Activated naive CD8-positive, alpha-beta T cell treated with anti-CD3 and anti-CD28 coated beads, Interleukin-2, amount 50 U/mL, for 16 hours (primary cell): Measurements from ENCODE around the gene WDR90.

Source experiments
- DNase-seq: peaks from one replicate; pipeline ENCODE4 v3.0.0-alpha.2; 2020; ENCODE audit warnings: low read depth, low spot score

WDR90 gene

GRCh38 chr16:638836-639235, 10.3 kb upstream of the WDR90 start:
- no peak for DNase-seq

- DNase-seq = no peak
Observed at GRCh38 chr16:640614-641013, 8.6 kb upstream of the WDR90 start.

- peak; percentile 39 for DNase-seq
Observed at GRCh38 chr16:641326-642188, 7.6 kb upstream of the WDR90 start, which contains the start of gene MCRIP2. Gene MCRIP2, plus strand, starts transcription at chr16:641828. Its CDS starts 164 bp downstream, at chr16:641992.

DNA sequence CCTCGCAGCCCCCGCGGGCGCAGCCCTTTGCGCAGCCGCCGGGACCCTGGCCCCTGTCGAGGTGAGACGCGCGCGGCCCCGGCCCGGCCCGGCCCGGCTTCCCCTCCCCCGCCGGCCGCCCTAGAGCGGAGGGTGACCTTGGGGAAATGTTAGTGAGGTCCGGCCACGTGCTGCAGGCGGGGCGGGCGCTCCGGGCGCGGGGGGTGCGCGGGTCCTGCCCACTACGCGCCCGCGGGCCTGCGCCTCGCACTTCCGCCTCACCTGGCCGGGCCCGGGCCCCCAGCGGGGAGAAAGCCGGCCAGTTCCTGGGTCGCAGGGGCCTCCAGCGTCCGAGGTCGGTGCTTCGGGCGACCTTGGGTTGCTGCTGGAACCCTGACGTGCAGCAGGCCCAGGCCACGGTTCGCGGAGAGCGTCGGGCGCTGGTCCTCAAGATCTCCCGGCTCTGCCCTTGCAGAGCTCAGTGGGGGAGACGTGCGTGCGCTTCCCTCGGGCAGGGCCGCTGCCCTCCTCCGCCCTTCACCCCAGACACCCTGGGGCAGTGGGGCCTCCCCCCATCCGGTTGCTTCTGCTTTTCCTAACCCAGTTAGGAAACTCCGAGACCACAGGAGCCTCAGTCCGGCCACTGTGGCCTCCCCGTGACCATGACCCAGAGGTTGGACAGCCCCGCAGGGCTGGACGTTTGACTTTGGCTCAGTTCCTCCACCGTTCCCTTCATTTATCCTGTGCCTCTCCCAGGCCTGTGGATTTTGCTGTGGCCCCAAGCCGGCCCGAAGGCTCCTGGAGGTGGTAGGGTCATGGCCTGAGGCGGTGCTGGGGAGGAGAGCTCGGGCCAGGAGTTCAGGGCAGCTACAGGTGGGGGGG, 6.7 kb upstream of the WDR90 start:
- DNase-seq = no peak

GRCh38 chr16:643050-643368, 6.2 kb upstream of the WDR90 start:
- DNase-seq = no peak

DNA sequence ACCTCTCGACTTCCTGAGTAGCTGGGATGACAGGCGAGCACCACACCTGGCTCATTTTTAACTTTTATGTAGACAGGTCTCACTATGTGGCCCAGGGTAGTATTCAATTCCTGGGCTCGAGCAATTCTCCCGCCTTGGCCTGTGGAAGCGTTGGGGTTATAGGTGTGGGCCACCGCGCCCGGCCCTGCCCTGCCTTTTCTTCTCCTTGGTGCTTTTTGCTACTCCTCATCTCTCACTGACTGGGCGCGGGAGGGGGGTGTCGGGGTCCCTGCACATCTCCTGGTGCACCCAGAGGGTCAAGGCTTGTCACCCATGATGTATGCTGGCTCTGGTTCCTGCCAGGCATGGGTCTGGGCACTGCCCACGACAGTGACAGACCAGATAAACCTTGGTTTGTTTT, 4.6 kb upstream of the WDR90 start:
- no peak for DNase-seq

DNA sequence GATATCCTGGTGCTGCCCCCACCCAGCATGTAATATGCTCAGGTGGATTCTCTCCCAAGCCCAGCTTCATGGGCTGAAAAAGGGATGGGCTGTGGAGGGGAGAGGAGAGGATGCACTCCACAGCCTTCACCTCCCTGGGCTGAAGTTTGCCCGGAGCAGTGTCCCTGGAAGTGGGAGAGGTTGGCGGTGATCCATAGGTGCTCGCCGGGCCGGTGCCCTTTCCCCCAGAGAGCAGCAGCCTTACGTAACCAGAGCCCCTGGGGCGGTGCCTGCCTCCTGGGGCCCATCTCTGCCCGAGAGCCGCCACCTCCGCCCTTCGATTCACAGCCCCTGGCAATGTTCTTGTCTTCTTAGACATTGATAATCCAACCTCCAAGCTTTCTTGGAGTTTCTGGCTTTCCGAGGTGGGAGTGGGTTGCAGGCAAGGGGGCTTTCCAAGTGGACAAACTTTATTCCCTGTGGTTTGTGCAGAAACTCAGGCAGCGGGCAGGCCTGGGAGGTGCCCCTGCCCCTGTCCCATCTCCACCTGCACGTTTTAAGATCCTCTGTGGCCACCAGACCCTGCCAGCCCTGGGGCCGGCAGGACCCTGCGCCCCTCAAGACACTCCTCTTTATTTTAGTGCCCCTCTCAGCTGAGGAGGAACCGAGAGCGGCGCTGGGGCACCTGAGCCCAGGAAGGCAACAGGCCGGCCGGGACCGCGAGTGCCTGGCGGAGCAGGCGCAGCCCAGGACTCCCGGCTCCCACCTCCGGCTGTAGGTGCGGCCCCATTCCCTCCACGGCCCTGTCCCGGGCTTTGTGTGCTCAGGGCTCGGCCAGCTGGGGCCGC, 3.1 kb upstream of the WDR90 start:
- no peak for DNase-seq

GRCh38 chr16:646679-647172, 2.4 kb upstream of the WDR90 start:
- DNase-seq = no peak

- no peak for DNase-seq
Observed at GRCh38 chr16:647173-647902, 1.8 kb upstream of the WDR90 start.

DNA sequence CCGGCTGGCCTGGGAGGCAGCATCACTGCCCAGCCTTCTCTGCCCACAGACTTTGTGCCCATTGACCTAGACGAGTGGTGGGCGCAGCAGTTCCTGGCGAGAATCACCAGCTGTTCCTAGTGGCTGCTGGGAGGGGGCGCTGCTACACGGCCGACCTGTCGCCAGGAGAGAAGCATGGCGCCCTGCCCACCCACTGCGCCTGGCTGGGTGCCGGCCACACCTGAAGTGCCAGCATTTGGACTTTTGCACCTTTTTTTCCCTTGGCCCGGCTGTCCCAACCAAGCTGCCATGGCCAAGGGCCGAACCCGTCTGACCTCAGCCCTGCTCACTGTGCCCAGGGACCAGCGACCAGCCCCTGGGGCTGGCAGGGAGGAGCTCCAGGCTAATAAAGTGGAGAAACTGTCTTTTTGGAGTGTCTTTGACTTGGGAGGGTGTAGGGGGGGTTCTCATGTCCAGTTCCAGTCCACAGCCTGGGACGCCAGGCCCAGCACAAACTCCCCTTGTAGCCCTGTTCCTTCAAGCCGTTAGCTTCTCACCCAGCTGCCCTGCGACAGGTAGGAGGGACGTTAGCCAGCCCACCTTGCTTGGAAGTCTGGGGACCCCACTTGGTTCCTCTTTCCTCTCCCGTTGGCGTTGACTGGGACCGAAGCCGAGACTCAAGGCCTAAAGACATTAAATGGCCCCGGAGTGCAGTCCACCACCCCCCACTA, 939 bp upstream of the WDR90 start:
- DNase-seq = no peak

GRCh38 chr16:649631-650030, 466 bp downstream of the WDR90 start:
- DNase-seq = no peak

DNA sequence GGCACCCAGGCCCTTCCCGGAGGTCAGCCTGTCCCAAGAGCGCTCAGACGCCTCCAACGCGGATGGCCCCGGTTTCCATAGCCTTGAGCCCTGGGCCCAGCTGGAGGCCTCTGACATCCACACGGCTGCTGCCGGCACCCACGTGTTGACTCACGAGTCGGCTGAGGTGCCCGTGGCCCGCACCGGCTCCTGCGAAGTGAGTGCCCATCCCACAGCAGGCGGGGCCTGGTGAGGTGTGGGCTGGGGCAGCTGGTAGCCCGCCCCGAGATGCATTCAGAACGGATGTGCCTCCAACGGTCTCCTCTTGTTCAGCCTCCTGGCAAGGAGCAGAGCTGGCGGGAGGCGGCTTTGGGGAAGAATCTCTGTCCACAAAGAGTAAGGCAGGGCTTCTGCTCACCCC, 2.7 kb downstream of the WDR90 start:
- no peak for DNase-seq

DNA sequence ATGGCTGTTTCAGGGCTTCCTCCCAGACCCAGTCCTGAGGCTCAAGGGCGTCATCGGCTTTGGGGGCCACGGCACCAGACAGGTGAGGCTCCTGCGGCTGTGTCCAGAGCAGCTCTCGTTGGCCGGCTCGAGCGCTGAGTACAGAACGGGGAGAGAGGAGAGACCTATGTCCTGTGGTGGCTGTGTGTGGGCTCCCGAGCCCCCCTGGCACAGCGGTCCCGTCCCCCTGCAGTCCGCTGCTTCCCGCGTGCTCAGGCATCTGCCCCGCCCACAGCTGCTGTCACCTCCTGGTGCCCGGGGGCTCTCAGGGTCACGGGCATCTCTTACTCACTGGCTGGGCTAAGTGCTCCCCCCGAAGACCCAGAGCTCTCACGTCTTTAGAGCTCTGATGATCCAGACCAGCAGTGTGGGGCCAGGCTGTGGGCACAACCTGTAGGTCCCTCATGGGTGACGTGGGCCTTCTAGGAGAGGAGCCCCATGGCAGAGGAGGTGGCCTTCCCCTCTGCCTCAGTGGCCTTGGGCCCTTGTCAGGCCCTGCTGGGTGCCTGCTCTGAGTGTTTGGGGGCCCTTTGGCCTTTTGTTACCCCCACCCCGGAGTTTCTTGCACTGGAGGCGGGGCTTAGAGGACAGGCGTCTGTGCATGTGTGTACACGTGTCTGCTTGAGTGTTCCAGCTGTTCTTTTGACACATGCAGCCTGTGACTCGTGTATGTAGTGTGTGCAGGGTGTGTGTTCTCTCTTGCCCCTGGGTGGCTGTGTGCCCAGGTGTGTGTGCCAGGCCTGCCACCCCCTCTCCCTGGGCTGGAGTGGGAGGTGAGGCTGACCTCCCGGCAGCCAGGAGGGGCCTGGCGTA, 3.5 kb downstream of the WDR90 start:
- no peak for DNase-seq

DNA sequence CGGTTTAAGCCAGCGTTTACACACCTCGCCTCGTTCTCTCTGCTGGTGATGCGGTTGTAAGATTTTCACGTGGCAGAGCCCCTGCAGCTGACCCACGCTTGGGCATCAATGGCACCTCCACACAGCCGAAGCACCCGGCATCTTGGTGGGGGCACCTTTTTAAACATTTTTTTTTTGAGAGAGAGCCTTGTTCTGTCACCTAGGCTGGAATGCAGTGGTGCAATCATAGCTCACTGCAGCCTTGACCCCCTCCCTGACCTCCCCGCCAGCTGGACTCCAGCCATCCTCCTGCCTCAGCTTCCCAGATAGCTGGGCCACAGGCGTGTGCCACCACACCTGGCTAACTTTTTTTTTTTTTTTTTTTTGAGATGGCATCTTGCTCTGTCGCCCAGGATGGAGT, 4.9 kb downstream of the WDR90 start:
- DNase-seq = no peak

- no peak for DNase-seq
Observed at GRCh38 chr16:657487-657886, 8.3 kb downstream of the WDR90 start.

DNA sequence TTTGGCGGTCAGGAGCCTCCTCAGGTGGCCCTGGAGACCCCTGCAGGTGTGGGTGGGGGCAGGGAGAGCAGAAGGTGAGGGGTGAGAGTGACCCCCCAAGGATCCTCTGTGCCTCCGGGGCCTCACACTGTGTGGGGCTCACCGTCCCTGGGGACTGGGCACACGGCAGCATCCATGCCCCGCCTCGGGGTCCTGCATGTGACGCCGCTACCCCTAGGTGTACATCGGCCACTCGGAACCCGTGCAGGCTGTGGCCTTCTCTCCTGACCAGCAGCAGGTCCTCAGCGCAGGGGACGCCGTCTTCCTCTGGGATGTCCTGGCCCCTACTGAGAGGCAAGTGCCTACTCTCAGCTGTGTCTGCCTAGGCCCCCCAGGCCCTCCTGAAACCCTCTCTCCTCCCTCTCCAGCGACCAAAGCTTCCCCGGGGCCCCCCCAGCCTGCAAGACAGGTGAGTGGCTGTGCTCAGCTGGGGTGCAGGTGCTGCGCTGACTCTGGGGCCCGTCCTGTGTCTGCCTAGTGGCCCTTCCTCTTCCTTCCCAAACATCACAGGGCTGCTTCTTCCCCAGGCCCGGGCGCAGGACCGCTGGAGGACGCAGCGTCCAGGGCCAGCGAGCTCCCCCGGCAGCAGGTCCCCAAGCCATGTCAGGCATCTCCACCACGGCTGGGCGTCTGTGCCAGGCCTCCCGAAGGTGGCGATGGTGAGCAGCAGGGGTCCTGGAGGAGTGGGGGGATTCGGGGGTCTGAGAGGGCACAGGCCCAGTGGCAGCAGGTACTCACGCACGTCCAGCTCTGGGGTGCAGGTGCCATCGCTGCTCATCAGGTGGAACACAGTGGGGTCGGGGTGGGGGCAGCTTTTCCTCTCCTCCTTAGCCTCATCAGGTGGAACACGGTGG, 9.8 kb downstream of the WDR90 start:
- DNase-seq = no peak

- no peak for DNase-seq
Observed at GRCh38 chr16:659618-660017, 10.5 kb downstream of the WDR90 start.

- DNase-seq = no peak
Observed at GRCh38 chr16:660132-660458, 10.9 kb downstream of the WDR90 start.
